ENCODE results near the gene C11orf91. TPM values are rescaled to one million over a fixed set of nuclear protein-coding genes. Genes with fewer than 3 reads are reported as not detected.

C11orf91 gene
- total and polyA plus RNA-seq, 2 of the 8 experiments (the other 6 are each of a cell fraction or from before 2014, with no cell fraction given), result not detected

GRCh38 chr11:33674035-33674814 is 26.4 kb downstream of the C11orf91 start:
- CTCF ChIA-PET (ENCODE audit: partially characterized antibody), result interaction anchor here (0.6 to 2.0 kb wide), 3 partner anchors 13 to 655 kb away, joined by 3 to 4 read pairs (median 4); no protein-coding TSS in a partner anchor
- no peak overlapping the region for H2AK5ac ChIP-seq (ENCODE audit: low read depth, low read length)

More at GRCh38 chr11:33674035-33674814, 26.4 kb downstream of the C11orf91 start:
- Histone ChIP-seq H3K4ac (replicated peaks; ENCODE audit: insufficient read length, low read depth, low read length) (no peak overlapping the region), H3K9ac (replicated peaks in 1 of 4; ENCODE audit: extremely low read depth in 1 of 4, low read depth in 3 of 4, low read length in 3 of 4) (no peak overlapping the region), H3K4me1 (replicated peaks in 1 of 4; ENCODE audit: control insufficient read depth in 3 of 4, insufficient read depth in 4 of 4, low read length in 3 of 4) (peaks cover 0 to 4% (median 2%) of the 10 kb centered on the region in 4 experiments; a peak in 4 of 7 replicates), H3K36me3 (ENCODE audit: control insufficient read depth in 2 of 4, insufficient read depth in 4 of 4, low read length in 3 of 4) (no peaks in the 10 kb centered on the region), H2BK15ac (ENCODE audit: low read length) (no peak overlapping the region), H3K4me2 (ENCODE audit: insufficient read depth in 1 of 2, low read depth in 2 of 2, low read length in 2 of 2) (no peak overlapping the region), H3K23me2 (ENCODE audit: low read depth, low read length) (no peaks in the 10 kb centered on the region), H3K18ac (ENCODE audit: extremely low read depth, low read length) (no peak overlapping the region), H3K79me1 (ENCODE audit: low read depth, low read length) (no peaks in the 10 kb centered on the region), H3K4me3 (ENCODE audit: extremely low read depth in 1 of 4, insufficient read depth in 2 of 4, low read depth in 3 of 4, low read length in 4 of 4) (no peak overlapping the region), H3K23ac (ENCODE audit: insufficient read length) (no peak overlapping the region), H4K20me1 (replicated peaks in 1 of 2; ENCODE audit: control insufficient read depth in 1 of 2, insufficient read depth in 2 of 2, low read length in 2 of 2) (no peaks in the 10 kb centered on the region), H3K27me3 (replicated peaks in 1 of 4; ENCODE audit: control insufficient read depth in 3 of 4, extremely low read depth in 1 of 4, insufficient read depth in 3 of 4, low read length in 3 of 4) (no peaks in the 10 kb centered on the region), H3K79me2 (ENCODE audit: control insufficient read depth in 1 of 2, insufficient read depth in 2 of 2, low read length in 2 of 2) (no peaks in the 10 kb centered on the region), H3K56ac (replicated peaks; ENCODE audit: insufficient read length, low read depth, low read length) (no peak overlapping the region), H4K8ac (ENCODE audit: extremely low read depth, insufficient read depth, low read length) (no peak overlapping the region), H2BK12ac (ENCODE audit: low read depth, low read length) (no peak overlapping the region), H2BK5ac (ENCODE audit: low read depth, low read length) (no peak overlapping the region), H3K27ac (ENCODE audit: low read depth, low read length) (no peak overlapping the region), H3K9me3 (ENCODE audit: insufficient read depth in 2 of 2, low read depth in 1 of 2, low read length in 1 of 2) (no peaks in the 10 kb centered on the region), H4K5ac (ENCODE audit: insufficient read length, low read depth, low read length) (no peak overlapping the region), H2BK120ac (replicated peaks; ENCODE audit: low read depth, low read length) (no peak overlapping the region), H4K91ac (replicated peaks; ENCODE audit: insufficient read length, low read length) (no peak overlapping the region), H2AFZ (ENCODE audit: low read length) (no peak overlapping the region), H2BK20ac (ENCODE audit: low read length) (no peak overlapping the region), H3K14ac (ENCODE audit: insufficient read length) (no peak overlapping the region)
- POLR2A ChIA-PET (ENCODE audit: partially characterized antibody), result interaction anchor here (0.6 kb wide), 1 partner anchor 36 kb away, joined by 3 read pairs; no protein-coding TSS in a partner anchor
- FAIRE-seq (no peak), DNase-seq (ENCODE audit: low read depth in 1 of 2, low spot score in 2 of 2) (no peak)
- TF ChIP-seq CTCF (IDR thresholded peaks at IDR 0.05; ENCODE audit: control extremely low read depth in 1 of 3, insufficient read depth in 1 of 3, low read depth in 1 of 3, low read length in 3 of 3) (no peak), SRF (IDR thresholded peaks at IDR 0.05; ENCODE audit: low read depth, low read length) (no peak), EGR1 (IDR thresholded peaks at IDR 0.05; ENCODE audit: borderline replicate concordance, low read depth, low read length) (no peak), TEAD4 (IDR thresholded peaks at IDR 0.05; ENCODE audit: low read depth, low read length) (no peak), EZH2 (IDR thresholded peaks at IDR 0.05; ENCODE audit: low read depth, low read length, severe bottlenecking) (no peak), CBX8 (IDR thresholded peaks at IDR 0.05; ENCODE audit: borderline replicate concordance, low read depth, low read length) (no peak), MAFK (IDR thresholded peaks at IDR 0.05; ENCODE audit: low read depth, low read length) (no peak), HDAC2 (IDR thresholded peaks at IDR 0.05; ENCODE audit: borderline replicate concordance in 1 of 2, low read depth in 2 of 2, low read length in 2 of 2) (no peak), POU5F1 (IDR thresholded peaks at IDR 0.05; ENCODE audit: low read depth, low read length) (no peak)
- WGBS, 2 experiments (ENCODE audit: extremely low coverage in 1 of 2, insufficient coverage in 1 of 2, insufficient read length in 1 of 2, insufficient replicate concordance in 2 of 2, low coverage in 1 of 2, low lambda C conversion rate in 2 of 2, missing lambda C conversion rate in 1 of 2), result 98% methylated on average over 3 of the region's 3 CpGs; no CpG with 5 or more reads in 1 of the 2 experiments

Measured in H1 (cell line).